Cardiac fibroblast (primary cell): Measurements from ENCODE around the gene TMEM181.
A peak's percentile ranks its signal among the peaks of the same experiment; 100 is the strongest.
"Not testable (repeated sequence)": the region's sequence is repeated elsewhere in the genome, so short reads cannot be mapped to it uniquely, and the experiment has no call there.

Experiments
- DNase-seq, 2 donors: peaks; one replicate each; pipeline versions ENCODE4 v3.0.0 to v3.0.0-alpha.2; 2010; ENCODE audit warnings: low read depth in 2 of 2
- H3K4me3 ChIP-seq, 2 donors: replicated peaks in 1 of 2; 1 replicate in 1 of 2; 2 replicates in 1 of 2; pipeline ENCODE4 v1.5.1; 2011; ENCODE audit warnings: low read depth in 2 of 2, low read length in 2 of 2, mild to moderate bottlenecking in 2 of 2, moderate library complexity in 1 of 2
- CTCF ChIP-seq: IDR thresholded peaks from one replicate; pipeline ENCODE4 v1.5.1; 2011; ENCODE audit warnings: low read depth, mild to moderate bottlenecking, low read length, inconsistent platforms

The TMEM181 gene

GRCh38 chr6:158674342-158675131 lies 114.6 kb downstream of the TMEM181 start:
- DNase-seq: no peak
- TF ChIP-seq CTCF: no peak
- no peak overlapping the region for H3K4me3 ChIP-seq

- H3K4me3 ChIP-seq, DNase-seq: not testable (repeated sequence)
Observed at GRCh38 chr6:158677094-158677493, 117.2 kb downstream of the TMEM181 start.

GRCh38 chr6:158677906-158678578 lies 118.2 kb downstream of the TMEM181 start:
- H3K4me3 ChIP-seq: no peak overlapping the region
- no peak for DNase-seq
- no peak for TF ChIP-seq CTCF

GRCh38 chr6:158680015-158680414 lies 120.1 kb downstream of the TMEM181 start:
- no peak for DNase-seq
- H3K4me3 ChIP-seq: no peak overlapping the region
- TF ChIP-seq CTCF: no peak

- no peak overlapping the region for H3K4me3 ChIP-seq
- TF ChIP-seq CTCF: no peak
- no peak for DNase-seq
Observed at GRCh38 chr6:158680481-158680880, 120.6 kb downstream of the TMEM181 start.

GRCh38 chr6:158684311-158684710 lies 124.4 kb downstream of the TMEM181 start:
- DNase-seq: no peak
- no peak for TF ChIP-seq CTCF
- H3K4me3 ChIP-seq: no peak overlapping the region

GRCh38 chr6:158684745-158685324 lies 124.9 kb downstream of the TMEM181 start:
- peak in 1 of 2 donors; percentile 60 for DNase-seq
- no peak for TF ChIP-seq CTCF

More at GRCh38 chr6:158684745-158685324, 124.9 kb downstream of the TMEM181 start:
- H3K4me3 ChIP-seq: no peak overlapping the region
